Colonic mucosa (tissue), 4 donors: ENCODE results near the gene ERBB4. TPM values are rescaled to one million over a fixed set of nuclear protein-coding genes. Genes with fewer than 3 reads are reported as not detected.

Experiments used
- DNase-seq: peaks from one replicate; pipeline ENCODE4 v3.0.0-alpha.2; 2020
- H3K27ac ChIP-seq: fragments of 200-600 bp; one replicate; pipeline ENCODE4 v1.8.0; 2021
- H3K27me3 ChIP-seq: fragments of 200-600 bp; one replicate; pipeline ENCODE4 v1.8.0; 2021
- H3K36me3 ChIP-seq: fragments of 200-600 bp; one replicate; pipeline ENCODE4 v1.8.0; 2021
- H3K4me1 ChIP-seq: fragments of 200-600 bp; one replicate; pipeline ENCODE4 v1.8.0; 2021; ENCODE audit warnings: mild to moderate bottlenecking
- H3K4me3 ChIP-seq: fragments of 200-600 bp; one replicate; pipeline ENCODE4 v1.8.0; 2021
- H3K9ac ChIP-seq, 2 donors: one replicate each; pipeline ENCODE4 v1.7.0; 2013; ENCODE audit warnings: control low read depth in 2 of 2, low read depth in 2 of 2, low read length in 2 of 2
- H3K9me3 ChIP-seq: fragments of 200-600 bp; one replicate; pipeline ENCODE4 v1.8.0; 2021
- CTCF ChIP-seq: fragments of 200-600 bp; IDR thresholded peaks from one replicate; pipeline ENCODE4 v1.8.0; 2022; ENCODE audit warnings: antibody characterized with exemption, mild to moderate bottlenecking
- intact Hi-C: fragments of 100-400 bp; cut with DNase I; formaldehyde crosslinking; loops from one replicate; pipeline ENCODE4 v1.14.1; 2022
- total RNA-seq, 2 donors: library from RNA; stranded (reverse); fragmentation: NEBNext Ultra II Directional in 1 of 2; extraction: Animal tissue kit (Norgen Biotek cat#: 25700) in 1 of 2; gene quantifications; one replicate each; pipeline ENCODE4 v1.2.1, GENCODE V29; 2021
- donor health status: healthy.
- donor health status: DM: no; HTN: no; CAD: no.
- donor health status: DM: no; HTN: no; CAD: no.

The ERBB4 gene
- total RNA-seq, 2 donors from 2014 or later = 0.05 to 0.07 TPM

- no peaks in the 10 kb centered on the region for H3K9me3 ChIP-seq
- intact Hi-C loops = no loop called here
- no peaks in the 10 kb centered on the region for H3K36me3 ChIP-seq
- no peak overlapping the region for H3K9ac ChIP-seq
- no peak overlapping the region for H3K27ac ChIP-seq
- TF ChIP-seq CTCF = no peak
- H3K27me3 ChIP-seq = no peaks in the 10 kb centered on the region
- H3K4me3 ChIP-seq = no peak overlapping the region
- DNase-seq = no peak
- no peaks in the 10 kb centered on the region for H3K4me1 ChIP-seq
These were observed 200.9 kb downstream of the ERBB4 start for GRCh38 chr2:212337486-212338343.

- Histone ChIP-seq H3K9me3 (no peaks in the 10 kb centered on the region), H3K9ac (no peak overlapping the region), H3K27me3 (no peaks in the 10 kb centered on the region), H3K4me1 (no peaks in the 10 kb centered on the region), H3K36me3 (no peaks in the 10 kb centered on the region), H3K4me3 (no peak overlapping the region), H3K27ac (no peak overlapping the region)
- DNase-seq = no peak
- intact Hi-C loops = no loop called here
- no peak for TF ChIP-seq CTCF
These were observed 201.6 kb downstream of the ERBB4 start for GRCh38 chr2:212337036-212337435.

DNA sequence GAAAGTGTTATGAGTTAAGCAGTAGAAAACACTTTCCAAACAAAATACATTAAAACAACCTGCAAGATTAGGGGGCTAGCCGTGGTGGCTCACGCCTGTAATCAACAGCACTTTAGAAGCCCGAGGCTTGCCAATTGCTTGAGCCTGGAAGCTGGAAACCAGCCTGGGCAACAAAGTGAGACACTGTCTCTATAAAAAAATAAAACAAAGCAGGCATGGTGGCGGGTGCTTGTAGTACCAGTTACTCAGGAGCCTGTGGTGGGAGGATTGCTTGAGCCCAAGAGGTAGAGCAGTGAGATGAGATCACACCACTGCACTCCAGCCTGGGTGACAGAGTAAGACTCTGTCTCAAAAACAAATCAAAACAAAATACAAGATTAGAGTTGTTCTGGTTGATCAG, 208.3 kb downstream of the ERBB4 start:
- no peak for DNase-seq
- H3K27me3 ChIP-seq = no peaks in the 10 kb centered on the region
- intact Hi-C loops = no loop called here
- no peak for TF ChIP-seq CTCF
- no peaks in the 10 kb centered on the region for H3K36me3 ChIP-seq
- H3K27ac ChIP-seq = no peak overlapping the region
- no peak overlapping the region for H3K9ac ChIP-seq
- H3K4me1 ChIP-seq = no peaks in the 10 kb centered on the region
- no peak overlapping the region for H3K4me3 ChIP-seq
- no peaks in the 10 kb centered on the region for H3K9me3 ChIP-seq

DNA sequence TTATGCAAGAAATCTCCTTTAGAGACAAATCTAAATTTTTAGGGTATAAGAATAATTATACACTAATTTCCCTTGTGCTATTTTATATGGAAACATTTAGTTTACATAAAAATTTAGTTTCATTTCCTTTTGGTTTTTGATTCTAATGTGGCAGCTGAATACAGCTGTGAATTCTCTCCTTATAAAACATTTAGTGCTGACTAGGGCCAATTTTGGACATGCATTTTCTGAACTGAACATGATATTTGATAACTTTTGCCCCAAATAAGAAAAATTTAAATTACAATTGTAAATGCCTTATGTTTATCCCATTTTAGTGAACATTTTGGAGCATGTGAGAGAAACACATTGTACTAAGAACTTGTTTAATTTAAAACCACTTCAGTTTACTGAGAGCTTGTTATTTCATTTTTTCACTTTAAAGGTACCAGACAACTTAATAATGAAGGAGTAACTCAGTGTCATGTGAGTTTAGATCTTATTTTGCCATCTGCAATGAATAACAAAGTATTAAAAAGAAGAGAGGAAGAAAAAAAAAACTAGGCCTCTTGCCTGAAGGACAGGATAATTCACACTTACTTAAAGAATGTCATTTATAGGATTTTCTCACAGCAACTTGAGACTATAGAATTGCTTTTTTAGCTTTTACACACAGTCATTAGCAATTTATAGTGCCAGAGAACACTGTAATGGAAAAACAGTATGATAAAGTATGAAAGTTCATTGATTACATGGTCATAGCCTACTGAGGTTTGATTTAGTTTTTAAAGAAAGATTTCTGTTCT, 209.7 kb downstream of the ERBB4 start:
- no peaks in the 10 kb centered on the region for H3K36me3 ChIP-seq
- intact Hi-C loops = no loop called here
- H3K4me1 ChIP-seq = no peaks in the 10 kb centered on the region
- no peak overlapping the region for H3K27ac ChIP-seq
- no peaks in the 10 kb centered on the region for H3K9me3 ChIP-seq
- no peak overlapping the region for H3K4me3 ChIP-seq
- H3K9ac ChIP-seq = no peak overlapping the region
- H3K27me3 ChIP-seq = no peaks in the 10 kb centered on the region
- TF ChIP-seq CTCF = no peak
- DNase-seq = no peak

- no peaks in the 10 kb centered on the region for H3K36me3 ChIP-seq
- no peak overlapping the region for H3K9ac ChIP-seq
- H3K4me3 ChIP-seq = no peak overlapping the region
- intact Hi-C loops = no loop called here
- TF ChIP-seq CTCF = no peak
- H3K27ac ChIP-seq = no peak overlapping the region
- no peaks in the 10 kb centered on the region for H3K27me3 ChIP-seq
- no peaks in the 10 kb centered on the region for H3K4me1 ChIP-seq
- DNase-seq = peak; percentile 17
- no peaks in the 10 kb centered on the region for H3K9me3 ChIP-seq
These were observed 210.5 kb downstream of the ERBB4 start for GRCh38 chr2:212328136-212328535.
